ENCODE measurements around the gene WIZ. TPM values are rescaled to one million over a fixed set of nuclear protein-coding genes. Genes with fewer than 3 reads are reported as not detected.

The WIZ gene
- total and polyA plus RNA-seq, 3 donors from 2014 or later = 66.2 to 118 (median 109) TPM

GRCh38 chr19:15402411-15403150, 47.2 kb downstream of the WIZ start:
- 71 to 77% methylated on average over 11 to 15 of the region's 15 CpGs for WGBS, 2 donors
- peak overlapping the region in 1 of 2 donors; percentile 74 for H3K27ac ChIP-seq

GRCh38 chr19:15401397-15401710, 48.4 kb downstream of the WIZ start:
- DNase-seq = no peak
- Histone ChIP-seq H3K4me1 (peaks cover 44% of the 10 kb centered on the region), H3K36me3 (ENCODE audit: low read depth, missing control alignments) (no peaks in the 10 kb centered on the region), H3K4me3 (no peak overlapping the region), H3K9me3 (no peaks in the 10 kb centered on the region), H3K27ac (no peak overlapping the region), H3K27me3 (no peaks in the 10 kb centered on the region)
- TF ChIP-seq CTCF (IDR thresholded peaks at IDR 0.05) (no peak), POLR2A (IDR thresholded peaks at IDR 0.05) (no peak)
- 82 to 88% methylated on average over 2 to 17 of the region's 17 CpGs for WGBS, 2 donors
- intact Hi-C loops (cut with DNase I; ENCODE audit: low total_unique reads) = no loop called here

More at GRCh38 chr19:15402411-15403150, 47.2 kb downstream of the WIZ start:
- no peak for TF ChIP-seq POLR2A (IDR thresholded peaks at IDR 0.05)
- no peak for TF ChIP-seq CTCF (IDR thresholded peaks at IDR 0.05)
- Histone ChIP-seq H3K4me1 (peaks cover 44% of the 10 kb centered on the region), H3K9me3 (no peaks in the 10 kb centered on the region), H3K36me3 (ENCODE audit: low read depth, missing control alignments) (no peaks in the 10 kb centered on the region), H3K4me3 (no peak overlapping the region), H3K27me3 (no peaks in the 10 kb centered on the region)
- intact Hi-C loops (cut with DNase I; ENCODE audit: low total_unique reads) = no loop called here
- DNase-seq = peak; percentile 73

GRCh38 chr19:15400521-15401396, 49.0 kb downstream of the WIZ start:
- Histone ChIP-seq H3K4me3 (no peak overlapping the region), H3K4me1 (peaks cover 44% of the 10 kb centered on the region)

GRCh38 chr19:15399635-15400034, 50.1 kb downstream of the WIZ start:
- no peak overlapping the region for H3K4me3 ChIP-seq
- no peak for DNase-seq
- H3K27ac ChIP-seq = no peak overlapping the region
- 92 to 95% methylated on average over 14 of the region's 14 CpGs for WGBS, 2 donors
- peaks cover 38% of the 10 kb centered on the region for H3K4me1 ChIP-seq
- H3K9me3 ChIP-seq = no peaks in the 10 kb centered on the region
- no peaks in the 10 kb centered on the region for H3K36me3 ChIP-seq (ENCODE audit: low read depth, missing control alignments)
- TF ChIP-seq POLR2A (IDR thresholded peaks at IDR 0.05) (no peak), CTCF (IDR thresholded peaks at IDR 0.05) (no peak)
- H3K27me3 ChIP-seq = no peaks in the 10 kb centered on the region
- intact Hi-C loops (cut with DNase I; ENCODE audit: low total_unique reads) = no loop called here

More at GRCh38 chr19:15400521-15401396, 49.0 kb downstream of the WIZ start:
- no peak overlapping the region for H3K27ac ChIP-seq
- WGBS, 2 donors = 64 to 72% methylated on average over 10 to 29 of the region's 29 CpGs
- H3K36me3 ChIP-seq (ENCODE audit: low read depth, missing control alignments) = no peaks in the 10 kb centered on the region
- intact Hi-C loops (cut with DNase I; ENCODE audit: low total_unique reads) = no loop called here
- no peaks in the 10 kb centered on the region for H3K27me3 ChIP-seq
- no peak for DNase-seq
- no peak for TF ChIP-seq POLR2A (IDR thresholded peaks at IDR 0.05)
- TF ChIP-seq CTCF (IDR thresholded peaks at IDR 0.05) = no peak
- no peaks in the 10 kb centered on the region for H3K9me3 ChIP-seq
